ENCODE results near the gene GADD45GIP1.
A peak's percentile ranks its signal among the peaks of the same experiment; 100 is the strongest.
"Not testable (repeated sequence)": the region's sequence is repeated elsewhere in the genome, so short reads cannot be mapped to it uniquely, and the experiment has no call there.

Gene GADD45GIP1

GRCh38 chr19:12987190-12987589 lies 30.2 kb upstream of the GADD45GIP1 start:
- no peak for DNase-seq

- no peak for DNase-seq
These were observed 29.7 kb upstream of the GADD45GIP1 start for GRCh38 chr19:12986726-12987125.

- no peak for DNase-seq
These were observed 28.2 kb upstream of the GADD45GIP1 start for GRCh38 chr19:12985049-12985776.

- peak; percentile 26 for DNase-seq
These were observed 27.6 kb upstream of the GADD45GIP1 start for GRCh38 chr19:12984683-12985048.

- no peak for DNase-seq
These were observed 27.2 kb upstream of the GADD45GIP1 start for GRCh38 chr19:12984143-12984627.

GRCh38 chr19:12983542-12984142 lies 26.6 kb upstream of the GADD45GIP1 start:
- peak; percentile 73 for DNase-seq

- DNase-seq: no peak
These were observed 26.1 kb upstream of the GADD45GIP1 start for GRCh38 chr19:12983091-12983490.

GRCh38 chr19:12982648-12983047 lies 25.6 kb upstream of the GADD45GIP1 start:
- DNase-seq: no peak

- no peak for DNase-seq
These were observed 23.0 kb upstream of the GADD45GIP1 start for GRCh38 chr19:12979974-12980373.

- not testable (repeated sequence) for DNase-seq
These were observed 19.1 kb upstream of the GADD45GIP1 start for GRCh38 chr19:12976109-12976508.

- peak; percentile 88 for DNase-seq
These were observed 18.3 kb upstream of the GADD45GIP1 start for GRCh38 chr19:12975221-12975741.

- DNase-seq: peak; percentile 84
These were observed 17.5 kb upstream of the GADD45GIP1 start for GRCh38 chr19:12974301-12975220.

- DNase-seq: no peak
These were observed 16.2 kb upstream of the GADD45GIP1 start for GRCh38 chr19:12973236-12973635.

- DNase-seq: no peak
These were observed 13.2 kb upstream of the GADD45GIP1 start for GRCh38 chr19:12970070-12970820.

GRCh38 chr19:12969292-12969988 lies 12.4 kb upstream of the GADD45GIP1 start, which contains the start of gene DAND5:
Gene DAND5, plus strand, starts transcription at chr19:12969576. Its CDS starts 85 bp downstream, at chr19:12969661.
- no peak for DNase-seq

GRCh38 chr19:12967907-12968306 lies 10.9 kb upstream of the GADD45GIP1 start:
- DNase-seq: no peak

- DNase-seq: no peak
These were observed 8.8 kb upstream of the GADD45GIP1 start for GRCh38 chr19:12965812-12966135.

GRCh38 chr19:12965017-12965811 lies 8.2 kb upstream of the GADD45GIP1 start:
- DNase-seq: peak; percentile 70

- no peak for DNase-seq
These were observed 2.5 kb upstream of the GADD45GIP1 start for GRCh38 chr19:12959481-12959880.

- not testable (repeated sequence) for DNase-seq
These were observed 448 bp upstream of the GADD45GIP1 start for GRCh38 chr19:12957389-12957952.

- no peak for DNase-seq
These were observed 1.0 kb downstream of the GADD45GIP1 start for GRCh38 chr19:12955996-12956395.

All from NCI-H2171 (cell line).